Endothelial cell of umbilical vein (primary cell): ENCODE data around the gene DSCAML1. TPM values are rescaled to one million over a fixed set of nuclear protein-coding genes. Genes with fewer than 3 reads are reported as not detected.

ENCODE experiments used
- BruUV-seq: library from RNA; stranded (reverse); fragments of 400-500 nt; replicated peaks from 2 replicates; lab custom pipeline; 2021; lab: Mats Ljungman, UMichigan
- CTCF ChIA-PET: fragments of 300-600, 350-600 bp; sonication (Branson Sonifier 250); formaldehyde crosslinking; loops from one replicate; lab custom pipeline; 2021; ENCODE audit warnings: antibody characterized with exemption, inconsistent platforms; lab: Charles Lee
- POLR2A ChIA-PET: fragments of 300-600, 350-600 bp; sonication (Branson Sonifier 250); formaldehyde crosslinking; loops from one replicate; lab custom pipeline; 2021; ENCODE audit warnings: antibody characterized with exemption, inconsistent platforms; lab: Charles Lee
- DNase-seq: peaks from one replicate; pipeline ENCODE4 v3.0.0-alpha.2; 2011; ENCODE audit warnings: low read depth, low spot score
- FAIRE-seq: peaks from 2 replicates; lab custom pipeline; 2011; peaks lifted over from hg19 to GRCh38; lab: Jason Lieb, UNC
- H2AFZ ChIP-seq: 2 replicates; pipeline ENCODE4 v1.6.0; 2012; ENCODE audit warnings: low read depth, low read length, control low read depth, inconsistent platforms
- H3K27ac ChIP-seq: 2 replicates; pipeline ENCODE4 v1.5.1; 2011; ENCODE audit warnings: low read depth, mild to moderate bottlenecking, control low read depth, low read length, moderate library complexity; ENCODE audit not compliant: insufficient read depth
- H3K27me3 ChIP-seq, 2 experiments: 2 replicates each; pipeline versions ENCODE4 v1.6.0 to v1.6.1; 2011; ENCODE audit warnings: low read length in 2 of 2, mixed read lengths in 1 of 2; ENCODE audit not compliant: control insufficient read depth in 2 of 2, insufficient read depth in 2 of 2
- H3K36me3 ChIP-seq, 2 experiments: 2 replicates in 1 of 2; 3 replicates in 1 of 2; pipeline ENCODE4 v1.5.1; 2011; ENCODE audit warnings: low read length in 2 of 2, mild to moderate bottlenecking in 1 of 2, moderate library complexity in 1 of 2; ENCODE audit not compliant: control insufficient read depth in 2 of 2, insufficient read depth in 2 of 2; ENCODE audit errors: extremely low read depth in 1 of 2
- H3K4me1 ChIP-seq: 3 replicates; pipeline ENCODE4 v1.5.1; 2011; ENCODE audit warnings: mild to moderate bottlenecking, low read length; ENCODE audit not compliant: control insufficient read depth, insufficient read depth; ENCODE audit errors: extremely low read depth
- H3K4me2 ChIP-seq: 2 replicates; pipeline ENCODE4 v1.6.1; 2011; ENCODE audit warnings: low read length, control low read depth, mixed read lengths; ENCODE audit not compliant: insufficient read depth
- H3K4me3 ChIP-seq, 3 experiments: fragments of 200-600 bp in 1 of 3; sonication (generic), shearing (Covaris generic) in 1 of 3; replicated peaks in 1 of 3; 2 replicates each; pipeline ENCODE4 v1.5.1; 2011 to 2016; ENCODE audit warnings: control low read depth in 3 of 3, low read length in 3 of 3, mild to moderate bottlenecking in 2 of 3, inconsistent platforms in 1 of 3, low read depth in 1 of 3, moderate library complexity in 1 of 3; ENCODE audit not compliant: insufficient read depth in 1 of 3
- H3K79me2 ChIP-seq: 2 replicates; pipeline ENCODE4 v1.6.0; 2012; ENCODE audit warnings: low read length, inconsistent platforms; ENCODE audit not compliant: control insufficient read depth, insufficient read depth
- H3K9ac ChIP-seq: replicated peaks from 2 replicates; pipeline ENCODE3; 2011; ENCODE audit warnings: low read length, control low read depth; ENCODE audit not compliant: insufficient read depth; ENCODE audit errors: extremely low read depth
- H3K9me1 ChIP-seq: replicated peaks from 3 replicates; pipeline ENCODE4 v1.6.0; 2011; ENCODE audit warnings: mild to moderate bottlenecking, low read length; ENCODE audit not compliant: control insufficient read depth, insufficient read depth; ENCODE audit errors: extremely low read depth
- H3K9me3 ChIP-seq: replicated peaks from 2 replicates; pipeline ENCODE4 v1.5.1; 2012; ENCODE audit warnings: low read length, inconsistent platforms; ENCODE audit not compliant: control insufficient read depth, insufficient read depth
- H4K20me1 ChIP-seq: replicated peaks from 2 replicates; pipeline ENCODE3; 2011; ENCODE audit warnings: mild to moderate bottlenecking, low read length; ENCODE audit not compliant: control insufficient read depth, insufficient read depth; ENCODE audit errors: extremely low read depth
- EZH2 ChIP-seq: IDR thresholded peaks from 2 replicates; pipeline ENCODE4 v1.6.1; 2012; ENCODE audit warnings: borderline replicate concordance, low read depth, mild to moderate bottlenecking, moderate library complexity, low read length, inconsistent platforms; ENCODE audit not compliant: severe bottlenecking
- FOS ChIP-seq: IDR thresholded peaks from 2 replicates; pipeline ENCODE4 v1.6.1; 2011; ENCODE audit warnings: mild to moderate bottlenecking, low read length, moderate library complexity, borderline replicate concordance; ENCODE audit not compliant: insufficient read depth
- GATA2 ChIP-seq: IDR thresholded peaks from 2 replicates; pipeline ENCODE4 v1.7.0; 2011; ENCODE audit warnings: low read depth, mild to moderate bottlenecking, moderate library complexity, mixed read lengths, low read length; ENCODE audit not compliant: insufficient read length, insufficient read depth
- JUN ChIP-seq: IDR thresholded peaks from 2 replicates; pipeline ENCODE4 v1.6.1; 2011; ENCODE audit warnings: borderline replicate concordance, low read depth; ENCODE audit not compliant: insufficient read length, insufficient read depth
- MYC ChIP-seq: IDR thresholded peaks from one replicate; pipeline ENCODE4 v1.6.1; 2011; ENCODE audit warnings: mild to moderate bottlenecking, low read depth, low read length
- POLR2A ChIP-seq: IDR thresholded peaks from 2 replicates; pipeline ENCODE4 v1.6.1; 2012; ENCODE audit warnings: low read depth, mild to moderate bottlenecking, control low read depth, low read length
- POLR2AphosphoS5 ChIP-seq: IDR thresholded peaks from 2 replicates; pipeline ENCODE4 v1.6.1; 2012; ENCODE audit warnings: low read depth, mild to moderate bottlenecking, control low read depth, low read length, moderate library complexity; ENCODE audit not compliant: insufficient read depth
- dilution Hi-C: fragments of 300-500 bp; cut with MboI; formaldehyde crosslinking; loops from one replicate; pipeline ENCODE4 v1.15.0; 2019; ENCODE audit warnings: low sequenced_read_pairs; ENCODE audit not compliant: extremely low pct_ligation_motif_present
- intact Hi-C: fragments of 100-400 bp; cut with micrococcal nuclease; formaldehyde crosslinking; loops from one replicate; pipeline ENCODE4 v1.10.0; 2022
- polyA plus RNA-seq, 4 experiments: library from polyadenylated mRNA; depleted of rRNA in 3 of 4; stranded (reverse) in 3 of 4; unstranded in 1 of 4; fragments of >200 nt; gene quantifications; 2 replicates each; pipeline versions ENCODE4 v1.2.1 to v1.2.3, GENCODE V29; 2011 to 2012; ENCODE audit warnings: missing spikeins in 1 of 4
- total RNA-seq: library from RNA; stranded (reverse); gene quantifications from 2 replicates; pipeline ENCODE4 v1.2.3, GENCODE V29; 2021
- TF ChIP-seq, protein P1 (sequence below), 2 donors: IDR thresholded peaks; 1 replicate in 1 of 2; 2 replicates in 1 of 2; pipeline ENCODE4 v1.5.1; 2011; ENCODE audit warnings: low read length in 2 of 2, mild to moderate bottlenecking in 2 of 2, moderate library complexity in 2 of 2, control low read depth in 1 of 2, inconsistent platforms in 1 of 2, low read depth in 1 of 2; ENCODE audit not compliant: insufficient read depth in 1 of 2; ENCODE audit errors: extremely low read depth in 1 of 2
- TF ChIP-seq, protein P2 (sequence below): IDR thresholded peaks from 2 replicates; pipeline ENCODE4 v1.6.1; 2011; ENCODE audit not compliant: insufficient read depth, insufficient read length

Gene DSCAML1
- total and polyA plus RNA-seq, 2 donors (not counting 3 experiments of a cell fraction or from before 2014, with no cell fraction given), result not detected

DNA sequence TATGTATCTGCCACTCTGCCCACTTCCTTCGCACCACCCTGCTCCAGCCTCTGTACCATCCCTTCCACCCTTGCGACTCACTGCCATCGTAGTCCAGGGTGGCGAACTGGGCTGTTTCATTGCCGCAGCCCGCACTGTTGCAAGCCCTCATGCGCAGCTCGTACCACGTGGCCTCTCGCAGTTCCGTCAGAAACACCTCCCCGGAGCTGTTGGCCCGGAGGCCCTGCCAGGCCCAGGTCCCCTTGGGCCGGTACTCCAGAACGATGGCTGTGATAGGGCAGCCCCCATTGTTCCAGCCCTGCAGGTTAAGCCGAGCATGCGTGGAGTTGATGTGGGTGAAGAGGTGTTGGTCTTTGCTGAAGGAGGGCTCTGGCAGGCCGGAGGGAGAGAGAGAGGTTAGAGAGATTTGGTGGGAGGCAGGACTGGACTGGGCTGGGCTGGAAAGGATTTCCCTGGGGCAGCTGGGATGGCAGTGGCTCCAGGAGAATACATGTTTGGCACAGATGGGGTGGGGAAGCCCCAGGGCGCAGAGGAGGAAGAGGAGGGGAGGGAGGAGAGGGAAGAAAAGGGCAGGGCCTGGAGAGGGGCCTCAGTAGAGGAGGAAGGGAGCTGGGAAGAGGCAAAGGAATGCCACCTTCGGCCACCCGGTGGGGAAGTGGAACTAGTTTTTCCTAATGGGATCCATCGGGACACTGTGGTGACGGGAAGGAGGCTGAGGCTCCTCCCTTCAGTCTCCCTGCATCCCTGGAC lies 359.8 kb downstream of the DSCAML1 start:
- ChIA-PET POLR2A (no interaction called here), CTCF (interaction anchor here (1.3 kb wide), 1 partner anchor 11 kb away, joined by 3 read pairs; no protein-coding TSS in a partner anchor)
- intact Hi-C loops (no loop called here), dilution Hi-C loops (no loop called here)
- H3K9me3 ChIP-seq, result no peaks in the 10 kb centered on the region
- no peaks in the 10 kb centered on the region for H3K79me2 ChIP-seq
- DNase-seq, result no peak
- no peaks in the 10 kb centered on the region for H3K4me1 ChIP-seq
- BruUV-seq, result no TSS peak
- H2AFZ ChIP-seq, result no peak overlapping the region
- no peak overlapping the region for H3K27ac ChIP-seq
- H3K36me3 ChIP-seq, result no peaks in the 10 kb centered on the region
- TF ChIP-seq GATA2, result no peak
- no peak for TF ChIP-seq MYC
- no peak for TF ChIP-seq JUN
- no peak for TF ChIP-seq POLR2AphosphoS5
- no peak for TF ChIP-seq FOS
- TF ChIP-seq EZH2, result no peak
- TF ChIP-seq, protein P1, sequence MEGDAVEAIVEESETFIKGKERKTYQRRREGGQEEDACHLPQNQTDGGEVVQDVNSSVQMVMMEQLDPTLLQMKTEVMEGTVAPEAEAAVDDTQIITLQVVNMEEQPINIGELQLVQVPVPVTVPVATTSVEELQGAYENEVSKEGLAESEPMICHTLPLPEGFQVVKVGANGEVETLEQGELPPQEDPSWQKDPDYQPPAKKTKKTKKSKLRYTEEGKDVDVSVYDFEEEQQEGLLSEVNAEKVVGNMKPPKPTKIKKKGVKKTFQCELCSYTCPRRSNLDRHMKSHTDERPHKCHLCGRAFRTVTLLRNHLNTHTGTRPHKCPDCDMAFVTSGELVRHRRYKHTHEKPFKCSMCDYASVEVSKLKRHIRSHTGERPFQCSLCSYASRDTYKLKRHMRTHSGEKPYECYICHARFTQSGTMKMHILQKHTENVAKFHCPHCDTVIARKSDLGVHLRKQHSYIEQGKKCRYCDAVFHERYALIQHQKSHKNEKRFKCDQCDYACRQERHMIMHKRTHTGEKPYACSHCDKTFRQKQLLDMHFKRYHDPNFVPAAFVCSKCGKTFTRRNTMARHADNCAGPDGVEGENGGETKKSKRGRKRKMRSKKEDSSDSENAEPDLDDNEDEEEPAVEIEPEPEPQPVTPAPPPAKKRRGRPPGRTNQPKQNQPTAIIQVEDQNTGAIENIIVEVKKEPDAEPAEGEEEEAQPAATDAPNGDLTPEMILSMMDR (IDR thresholded peaks at IDR 0.05; ENCODE audit: extremely low read depth in 1 of 2, insufficient read depth in 1 of 2, low read depth in 1 of 2, low read length in 2 of 2), result no peak
- TF ChIP-seq, protein P2, sequence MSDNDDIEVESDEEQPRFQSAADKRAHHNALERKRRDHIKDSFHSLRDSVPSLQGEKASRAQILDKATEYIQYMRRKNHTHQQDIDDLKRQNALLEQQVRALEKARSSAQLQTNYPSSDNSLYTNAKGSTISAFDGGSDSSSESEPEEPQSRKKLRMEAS, result no peak
- TF ChIP-seq POLR2A, result no peak
- H3K4me3 ChIP-seq, result no peak overlapping the region
- H3K9ac ChIP-seq, result no peak overlapping the region
- H3K4me2 ChIP-seq, result no peak overlapping the region
- FAIRE-seq, result no peak
- no peaks in the 10 kb centered on the region for H3K9me1 ChIP-seq
- no peaks in the 10 kb centered on the region for H4K20me1 ChIP-seq
- no peaks in the 10 kb centered on the region for H3K27me3 ChIP-seq
